NCI-H526 (cell line): ENCODE measurements around the gene MSL1.
A peak's percentile ranks its signal among the peaks of the same experiment; 100 is the strongest.
"Not testable (repeated sequence)": the region's sequence is repeated elsewhere in the genome, so short reads cannot be mapped to it uniquely, and the experiment has no call there.

ENCODE experiments used
- DNase-seq, 2 experiments: peaks; one replicate each; lab custom pipeline; 2025; lab: John Stamatoyannopoulos, UW

The MSL1 gene

DNA sequence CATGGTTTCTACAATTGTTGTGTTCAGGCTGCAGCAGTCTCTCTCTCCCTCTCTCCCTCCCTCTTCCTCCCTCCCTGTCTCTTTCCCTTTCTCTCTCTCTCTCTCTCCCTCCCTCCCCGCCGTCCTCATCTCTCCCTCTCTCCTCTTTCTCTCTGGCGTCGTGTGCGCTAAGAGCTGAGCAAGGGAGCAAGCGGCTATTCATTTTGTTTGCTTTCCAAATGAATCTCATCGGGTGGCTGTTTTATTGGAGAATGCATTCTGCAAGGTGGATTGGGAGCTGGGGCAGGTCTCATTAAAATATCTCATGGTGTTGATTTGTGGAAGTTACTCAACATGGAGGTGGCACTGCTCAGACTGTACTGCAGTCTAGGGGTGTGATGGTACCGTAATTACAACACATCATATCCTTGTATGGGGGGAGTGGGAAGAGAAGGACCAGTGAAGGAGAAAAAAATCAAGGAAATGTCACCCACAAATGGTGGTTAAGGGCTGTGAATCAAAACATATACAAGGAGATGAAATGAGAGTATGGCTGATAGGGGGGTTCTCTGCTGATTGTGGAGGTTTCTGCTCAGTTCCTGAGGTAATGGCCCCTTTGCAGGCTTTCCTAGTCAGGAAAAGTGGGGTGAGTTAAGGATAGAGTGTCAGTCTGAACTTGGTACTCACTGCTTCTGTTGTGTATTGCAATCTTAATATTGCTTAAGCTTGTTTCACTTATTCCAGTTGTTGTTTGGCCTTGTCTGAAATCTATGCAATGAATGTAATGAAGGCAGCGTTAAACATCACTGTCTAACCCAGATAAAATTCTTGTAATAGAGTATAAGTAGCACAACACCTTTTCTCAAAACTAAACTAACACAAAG, 2.7 kb downstream of the MSL1 start:
- peak; percentile 29 to 39 for DNase-seq

GRCh38 chr17:40129498-40129897, 7.7 kb downstream of the MSL1 start:
- DNase-seq: no peak

DNA sequence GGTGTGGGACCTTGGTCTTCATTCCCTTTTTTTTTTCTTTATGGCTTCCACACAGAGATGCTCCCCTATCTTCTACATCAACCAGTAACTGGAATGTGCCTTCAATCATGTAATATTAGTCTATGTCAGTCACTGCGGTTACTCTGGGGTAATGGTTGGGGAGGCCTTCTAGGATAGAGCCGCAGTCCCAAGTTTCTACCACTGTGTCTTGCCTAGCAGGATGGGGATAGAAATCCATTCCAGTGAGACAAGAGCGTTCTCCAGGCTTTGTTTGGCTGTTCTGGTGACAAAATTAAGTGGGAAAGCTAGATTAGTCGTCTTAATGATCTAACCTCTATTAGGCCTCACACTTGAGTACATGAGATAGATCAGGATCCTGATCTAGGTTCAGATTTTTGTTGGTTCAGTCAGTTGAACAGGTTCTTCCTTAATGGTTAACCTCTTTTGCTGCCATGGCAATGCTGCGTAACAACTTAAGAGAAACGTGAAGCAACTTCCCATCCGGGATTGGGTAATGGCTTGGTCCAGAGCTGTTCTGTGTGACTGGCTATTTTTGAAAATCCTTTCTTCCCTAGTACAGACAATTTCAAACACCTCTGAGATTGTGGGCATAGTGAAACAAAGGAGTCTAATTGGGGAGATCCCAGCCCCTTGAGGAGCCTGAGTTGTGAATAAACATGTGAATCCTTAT, 8.7 kb downstream of the MSL1 start:
- DNase-seq: no peak

DNA sequence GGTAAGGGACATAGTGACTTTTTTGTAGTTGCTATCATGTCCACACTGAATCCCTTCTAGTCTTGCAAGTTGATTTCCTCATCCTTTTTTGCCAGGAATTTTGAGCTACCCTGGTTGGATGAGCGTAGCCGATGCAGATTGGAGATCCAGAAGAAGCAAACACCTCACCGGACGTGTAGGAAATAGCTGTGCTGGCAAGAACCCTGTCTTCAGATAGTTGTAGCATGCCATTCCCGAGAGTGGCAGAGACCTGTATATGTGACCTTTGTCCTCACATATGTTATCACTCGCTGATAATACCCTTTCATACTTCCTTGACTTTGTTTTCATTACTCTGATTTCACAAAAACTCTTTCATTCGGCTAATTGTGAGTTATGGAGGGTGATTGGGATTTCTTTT, 12.4 kb downstream of the MSL1 start:
- DNase-seq: no peak

- DNase-seq: no peak
These were observed 14.0 kb downstream of the MSL1 start for GRCh38 chr17:40135817-40136216.

DNA sequence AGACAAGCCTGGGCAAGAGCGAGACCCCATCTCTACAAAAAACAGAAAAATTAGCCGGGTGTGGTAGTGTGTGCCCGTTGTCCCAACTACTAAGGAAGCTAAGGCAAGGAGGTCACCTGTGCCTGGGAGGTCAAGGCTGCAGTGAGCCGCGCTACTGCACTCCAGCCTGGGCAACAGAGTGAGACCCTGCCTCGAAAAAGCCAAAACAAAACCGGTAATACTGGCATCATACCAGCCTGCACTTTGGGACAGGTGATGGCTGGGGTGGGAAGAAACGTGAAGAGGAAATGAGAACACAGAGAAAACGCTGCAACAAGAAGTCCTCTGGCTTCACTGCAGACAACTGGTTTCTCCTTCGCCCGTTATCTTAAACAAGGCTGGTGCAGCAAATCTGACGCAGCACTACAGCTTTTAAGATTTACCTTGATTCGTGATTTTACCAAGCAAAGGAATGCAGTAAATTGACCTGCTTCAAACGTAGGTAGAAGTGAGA, 17.8 kb downstream of the MSL1 start:
- no peak for DNase-seq

- not testable (repeated sequence) for DNase-seq
These were observed 21.4 kb downstream of the MSL1 start for GRCh38 chr17:40143166-40143565.

DNA sequence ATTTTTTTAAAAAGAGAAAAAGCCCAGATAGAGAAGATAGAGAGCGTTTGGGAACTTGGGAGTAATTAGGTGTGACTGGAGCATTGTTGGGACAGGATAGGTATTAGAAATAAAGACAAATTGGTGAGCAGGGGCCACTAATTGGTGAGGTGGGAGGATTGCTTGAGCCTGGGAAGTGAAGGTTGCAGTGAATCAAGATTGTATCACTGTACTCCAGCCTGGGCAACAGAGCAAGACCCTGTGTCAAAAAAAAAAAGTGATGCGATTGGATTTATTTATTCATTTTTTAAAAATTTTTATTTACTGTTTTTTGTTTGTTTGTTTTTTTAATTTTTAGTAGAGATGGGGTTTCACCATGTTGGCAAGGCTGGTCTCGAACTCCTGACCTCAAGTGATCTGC, 23.7 kb downstream of the MSL1 start:
- DNase-seq: no peak

GRCh38 chr17:40148527-40148926, 26.8 kb downstream of the MSL1 start:
- no peak for DNase-seq

DNA sequence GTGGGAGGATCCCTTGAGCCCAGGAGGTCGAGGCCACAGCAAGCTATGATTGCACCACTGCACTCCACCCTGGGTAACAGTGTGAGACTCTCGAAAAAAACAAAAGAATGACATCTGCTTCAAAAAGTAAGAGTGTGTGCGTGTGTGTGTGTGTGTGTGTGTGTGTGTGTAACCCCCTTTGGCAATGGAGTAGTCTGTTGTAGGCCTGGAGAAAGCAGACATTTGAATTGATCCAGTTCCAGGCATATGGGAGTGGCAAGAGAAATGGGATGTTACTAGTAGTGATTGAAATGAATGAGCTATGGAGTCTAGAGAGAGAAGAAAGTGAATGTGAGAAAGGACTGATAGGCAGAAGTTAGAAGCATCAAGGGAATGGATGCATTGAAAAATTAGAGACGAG, 28.5 kb downstream of the MSL1 start:
- DNase-seq: no peak

DNA sequence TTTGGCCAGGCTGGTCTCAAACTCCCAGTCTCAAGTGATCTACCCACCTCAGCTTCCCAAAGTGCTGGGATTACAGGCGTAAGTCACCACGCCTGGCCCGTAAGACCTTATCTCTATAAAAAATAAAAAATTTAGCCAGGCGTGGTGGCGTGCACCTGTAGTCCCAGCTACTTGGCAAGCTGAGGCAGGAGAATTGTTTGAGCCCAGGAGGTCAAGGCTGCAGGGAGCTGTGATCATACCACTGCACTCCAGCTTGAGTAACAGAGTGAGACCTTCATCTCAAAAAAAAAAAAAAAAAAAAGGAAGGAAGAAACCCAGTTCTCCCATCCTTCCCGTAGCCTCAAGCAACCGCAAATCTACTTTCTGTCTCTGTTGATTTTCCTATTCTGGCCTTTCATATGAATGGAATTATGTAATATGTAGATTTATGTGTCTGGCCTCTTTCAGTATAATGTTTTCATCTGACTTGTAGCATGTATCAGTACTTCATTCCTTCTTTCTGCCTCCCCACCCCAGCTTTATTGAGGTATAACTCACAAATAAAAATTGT, 29.7 kb downstream of the MSL1 start:
- DNase-seq: no peak

DNA sequence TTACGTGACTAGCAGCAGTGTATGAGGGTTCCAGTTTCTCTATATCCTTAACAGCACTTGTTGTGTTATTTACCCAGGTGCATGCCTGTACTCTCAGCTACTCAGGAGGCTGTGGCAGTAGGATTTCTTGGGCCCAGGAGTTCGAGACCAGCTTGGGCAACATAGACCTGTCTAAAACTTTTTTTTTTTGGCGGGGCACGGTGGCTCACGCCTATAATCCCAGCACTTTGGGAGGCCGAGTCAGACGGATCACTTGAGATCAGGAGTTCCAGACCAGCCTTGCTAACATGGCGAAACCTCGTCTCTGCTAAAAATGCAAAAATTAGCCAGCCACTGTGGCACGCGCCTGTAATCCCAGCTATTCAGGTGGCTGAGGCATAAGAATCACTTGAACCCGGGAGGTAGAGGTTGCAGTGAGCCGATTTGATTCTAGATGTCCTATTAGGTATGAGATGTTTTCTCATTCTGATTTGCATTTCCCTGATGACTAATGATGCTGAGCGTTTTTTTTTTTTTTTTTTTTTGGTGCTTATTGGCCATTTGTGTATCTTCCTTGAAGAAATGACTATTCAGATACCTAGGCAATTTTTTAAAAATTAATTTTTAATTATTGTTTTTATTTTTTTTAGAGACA, 31.9 kb downstream of the MSL1 start:
- no peak for DNase-seq

DNA sequence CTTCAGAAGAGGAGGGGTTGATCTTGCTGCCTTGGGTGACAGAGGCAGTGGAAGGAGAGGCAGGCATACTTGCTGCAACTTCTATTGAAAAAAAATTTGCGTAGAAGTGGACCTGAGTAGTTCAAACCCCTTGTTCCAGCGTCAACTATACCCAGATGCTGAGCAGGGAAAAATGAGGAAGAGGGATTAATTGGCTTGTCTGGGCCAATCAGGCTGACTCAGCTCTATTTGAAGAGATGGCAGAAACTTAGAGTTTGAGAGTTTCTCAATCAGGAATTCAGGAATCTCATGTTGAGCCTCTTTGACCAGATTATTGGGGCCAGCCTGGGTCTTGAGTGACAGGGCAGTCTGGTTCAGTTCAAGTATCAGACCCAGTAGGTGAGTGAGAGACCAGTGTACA, 36.2 kb downstream of the MSL1 start:
- no peak for DNase-seq

- DNase-seq: no peak
These were observed 36.8 kb downstream of the MSL1 start for GRCh38 chr17:40158438-40159013.

- no peak for DNase-seq
These were observed 37.7 kb downstream of the MSL1 start for GRCh38 chr17:40159456-40159855.

DNA sequence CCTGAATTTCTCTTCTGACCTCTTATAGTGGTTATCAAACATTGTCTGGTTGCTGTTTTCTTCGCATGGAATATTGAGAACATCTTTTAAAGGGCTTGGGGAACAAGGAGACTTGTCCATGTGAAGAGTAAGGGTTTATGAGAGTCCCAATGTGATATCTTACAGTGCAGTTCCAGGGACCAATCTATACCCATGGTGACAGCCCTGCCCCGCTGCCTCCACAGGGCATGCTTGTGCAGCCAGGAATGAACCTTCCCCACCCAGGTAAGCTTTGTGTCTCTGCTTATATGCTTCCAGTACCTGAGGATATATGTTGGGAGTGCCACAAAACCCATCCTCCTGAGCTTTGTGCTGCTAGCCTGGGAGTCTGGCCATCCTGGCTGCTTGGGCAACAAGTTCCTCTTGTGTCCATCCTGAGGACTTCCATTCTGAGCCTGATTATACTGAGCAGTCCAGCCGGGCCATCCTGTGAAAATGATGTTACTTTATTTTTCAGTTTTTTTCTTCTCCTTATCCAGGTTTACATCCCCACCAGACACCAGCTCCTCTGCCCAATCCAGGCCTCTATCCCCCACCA, 46.0 kb downstream of the MSL1 start:
- no peak for DNase-seq

- peak; percentile 9 to 56 for DNase-seq
These were observed 46.6 kb downstream of the MSL1 start for GRCh38 chr17:40168262-40168832.

DNA sequence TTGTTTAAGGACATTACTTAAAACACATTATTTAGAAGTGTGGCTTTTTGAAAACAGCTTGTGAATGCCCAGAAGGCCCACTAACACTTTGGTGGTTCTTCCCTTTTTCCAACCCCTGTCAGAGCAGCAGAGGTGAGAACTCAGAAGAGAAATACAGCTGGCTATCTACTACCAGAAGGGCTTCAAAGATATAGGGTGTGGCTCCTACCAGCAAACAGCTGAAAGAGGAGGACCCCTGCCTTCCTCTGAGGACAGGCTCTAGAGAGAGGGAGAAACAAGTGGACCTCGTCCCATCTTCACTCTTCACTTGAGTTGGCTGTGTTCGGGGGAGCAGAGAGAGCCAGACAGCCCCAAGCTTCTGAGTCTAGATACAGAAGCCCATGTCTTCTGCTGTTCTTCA, 48.6 kb downstream of the MSL1 start:
- no peak for DNase-seq

DNA sequence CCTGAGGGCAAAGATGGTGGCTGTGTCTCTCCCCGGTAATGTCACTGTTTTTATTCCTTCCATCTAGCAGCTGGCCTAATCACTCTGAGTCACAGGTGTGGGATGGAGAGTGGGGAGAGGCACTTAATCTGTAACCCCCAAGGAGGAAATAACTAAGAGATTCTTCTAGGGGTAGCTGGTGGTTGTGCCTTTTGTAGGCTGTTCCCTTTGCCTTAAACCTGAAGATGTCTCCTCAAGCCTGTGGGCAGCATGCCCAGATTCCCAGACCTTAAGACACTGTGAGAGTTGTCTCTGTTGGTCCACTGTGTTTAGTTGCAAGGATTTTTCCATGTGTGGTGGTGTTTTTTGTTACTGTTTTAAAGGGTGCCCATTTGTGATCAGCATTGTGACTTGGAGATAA, 50.0 kb downstream of the MSL1 start:
- DNase-seq: no peak

- no peak for DNase-seq
These were observed 51.5 kb downstream of the MSL1 start for GRCh38 chr17:40173091-40173777.

GRCh38 chr17:40173778-40174135, 52.0 kb downstream of the MSL1 start:
- no peak for DNase-seq
